Retinal pigment epithelial cell (primary cell): ENCODE measurements around the gene APBA2.
"Not testable (repeated sequence)": the region's sequence is repeated elsewhere in the genome, so short reads cannot be mapped to it uniquely, and the experiment has no call there.

Experiments
- DNase-seq: peaks from one replicate; pipeline ENCODE4 v3.0.0-alpha.2; 2010; ENCODE audit warnings: low read depth
- H3K4me3 ChIP-seq: 2 replicates; pipeline ENCODE4 v1.5.1; 2011; ENCODE audit warnings: mild to moderate bottlenecking, low read length, control low read depth, moderate library complexity
- TF ChIP-seq, protein P1 (sequence below): conservative IDR thresholded peaks from 2 replicates; pipeline ENCODE4 v1.5.1; 2011; ENCODE audit warnings: low read depth, low read length, control low read depth, inconsistent platforms

APBA2 gene

DNA sequence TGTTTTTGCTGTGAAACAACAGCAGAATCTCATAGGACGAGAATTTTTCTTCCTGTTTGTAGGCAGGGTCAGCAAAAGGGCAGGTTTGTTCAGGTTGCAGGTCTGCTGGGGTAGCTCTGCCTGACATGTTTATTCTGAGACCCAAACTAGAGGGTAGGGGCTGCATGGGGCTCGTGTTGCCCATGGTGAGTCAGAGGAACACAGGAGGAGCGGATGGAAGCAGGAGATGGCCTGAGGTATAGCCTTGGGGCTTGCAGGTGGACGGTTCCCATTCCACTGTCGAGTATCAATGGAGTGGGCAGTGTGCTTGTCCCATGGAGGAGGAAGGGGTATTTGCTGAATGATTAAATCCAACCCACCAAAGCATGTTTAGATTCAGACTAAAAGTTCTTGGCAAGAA is 138.9 kb downstream of the APBA2 start:
- no peak overlapping the region for H3K4me3 ChIP-seq
- no peak for DNase-seq
- TF ChIP-seq, protein P1, sequence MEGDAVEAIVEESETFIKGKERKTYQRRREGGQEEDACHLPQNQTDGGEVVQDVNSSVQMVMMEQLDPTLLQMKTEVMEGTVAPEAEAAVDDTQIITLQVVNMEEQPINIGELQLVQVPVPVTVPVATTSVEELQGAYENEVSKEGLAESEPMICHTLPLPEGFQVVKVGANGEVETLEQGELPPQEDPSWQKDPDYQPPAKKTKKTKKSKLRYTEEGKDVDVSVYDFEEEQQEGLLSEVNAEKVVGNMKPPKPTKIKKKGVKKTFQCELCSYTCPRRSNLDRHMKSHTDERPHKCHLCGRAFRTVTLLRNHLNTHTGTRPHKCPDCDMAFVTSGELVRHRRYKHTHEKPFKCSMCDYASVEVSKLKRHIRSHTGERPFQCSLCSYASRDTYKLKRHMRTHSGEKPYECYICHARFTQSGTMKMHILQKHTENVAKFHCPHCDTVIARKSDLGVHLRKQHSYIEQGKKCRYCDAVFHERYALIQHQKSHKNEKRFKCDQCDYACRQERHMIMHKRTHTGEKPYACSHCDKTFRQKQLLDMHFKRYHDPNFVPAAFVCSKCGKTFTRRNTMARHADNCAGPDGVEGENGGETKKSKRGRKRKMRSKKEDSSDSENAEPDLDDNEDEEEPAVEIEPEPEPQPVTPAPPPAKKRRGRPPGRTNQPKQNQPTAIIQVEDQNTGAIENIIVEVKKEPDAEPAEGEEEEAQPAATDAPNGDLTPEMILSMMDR: no peak

DNA sequence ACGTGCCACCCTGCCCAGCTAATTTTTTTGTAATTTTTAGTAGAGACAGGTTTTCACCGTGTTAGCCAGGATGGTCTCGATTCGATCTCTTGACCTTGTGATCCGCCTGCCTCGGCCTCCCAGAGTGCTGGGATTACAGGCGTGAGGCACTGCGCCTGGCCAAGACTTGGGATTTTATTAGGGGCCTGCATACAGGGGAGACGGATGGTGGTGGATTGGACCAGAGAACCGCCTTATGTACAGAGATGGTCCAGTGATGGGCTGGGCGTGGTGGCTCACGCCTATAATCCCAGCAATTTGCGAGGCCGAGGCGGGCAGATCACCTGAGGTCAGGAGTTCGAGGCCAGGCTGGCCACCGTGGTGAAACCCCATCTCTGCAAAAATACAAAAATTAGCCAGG is 139.6 kb downstream of the APBA2 start:
- DNase-seq, H3K4me3 ChIP-seq: not testable (repeated sequence)

DNA sequence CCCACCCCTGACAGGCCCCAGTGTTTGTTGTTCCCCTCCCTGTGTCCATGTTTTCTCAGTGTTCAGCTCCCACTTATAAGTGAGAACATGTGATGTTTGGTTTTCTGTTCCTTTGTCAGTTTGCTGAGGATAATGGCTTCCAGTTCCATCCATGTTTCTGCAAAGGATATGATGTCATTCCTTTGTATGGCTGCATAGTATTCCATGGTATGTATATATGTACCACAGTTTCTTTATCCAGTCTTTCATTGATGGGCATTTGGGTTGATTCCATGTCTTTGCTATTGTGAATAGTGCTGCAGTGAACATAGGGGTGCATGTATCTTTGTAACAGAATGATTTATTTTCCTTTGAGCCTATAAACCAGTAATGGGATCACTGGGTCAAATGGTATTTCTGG is 142.4 kb downstream of the APBA2 start:
- H3K4me3 ChIP-seq, DNase-seq: not testable (repeated sequence)

DNA sequence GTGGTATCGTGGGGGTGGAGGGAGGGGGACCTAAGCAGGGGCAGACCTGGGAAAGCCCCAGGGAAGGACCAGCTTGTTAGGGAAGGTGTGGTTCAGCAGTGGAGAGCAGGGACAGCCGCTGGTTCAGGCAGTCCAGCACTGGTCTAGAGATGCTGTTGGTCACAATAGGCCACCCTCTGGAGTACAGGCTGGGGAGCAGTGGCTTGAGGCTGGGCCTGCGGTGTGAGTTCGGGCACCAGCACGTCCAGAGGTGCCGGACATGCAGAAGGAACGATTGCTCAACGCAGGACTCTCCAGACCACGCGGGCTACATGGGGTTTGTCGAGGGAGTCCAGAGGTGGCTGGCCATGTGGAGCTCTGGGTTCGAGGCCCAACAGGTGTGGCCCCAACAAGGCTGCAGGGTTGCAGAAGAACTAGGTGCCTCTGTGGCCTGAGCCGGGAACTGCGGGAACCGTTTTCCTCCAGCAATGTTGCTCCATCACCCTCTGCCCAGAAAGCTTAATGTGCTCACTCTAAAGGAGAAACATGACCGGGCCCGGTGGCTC is 143.9 kb downstream of the APBA2 start:
- H3K4me3 ChIP-seq: no peak overlapping the region

DNA sequence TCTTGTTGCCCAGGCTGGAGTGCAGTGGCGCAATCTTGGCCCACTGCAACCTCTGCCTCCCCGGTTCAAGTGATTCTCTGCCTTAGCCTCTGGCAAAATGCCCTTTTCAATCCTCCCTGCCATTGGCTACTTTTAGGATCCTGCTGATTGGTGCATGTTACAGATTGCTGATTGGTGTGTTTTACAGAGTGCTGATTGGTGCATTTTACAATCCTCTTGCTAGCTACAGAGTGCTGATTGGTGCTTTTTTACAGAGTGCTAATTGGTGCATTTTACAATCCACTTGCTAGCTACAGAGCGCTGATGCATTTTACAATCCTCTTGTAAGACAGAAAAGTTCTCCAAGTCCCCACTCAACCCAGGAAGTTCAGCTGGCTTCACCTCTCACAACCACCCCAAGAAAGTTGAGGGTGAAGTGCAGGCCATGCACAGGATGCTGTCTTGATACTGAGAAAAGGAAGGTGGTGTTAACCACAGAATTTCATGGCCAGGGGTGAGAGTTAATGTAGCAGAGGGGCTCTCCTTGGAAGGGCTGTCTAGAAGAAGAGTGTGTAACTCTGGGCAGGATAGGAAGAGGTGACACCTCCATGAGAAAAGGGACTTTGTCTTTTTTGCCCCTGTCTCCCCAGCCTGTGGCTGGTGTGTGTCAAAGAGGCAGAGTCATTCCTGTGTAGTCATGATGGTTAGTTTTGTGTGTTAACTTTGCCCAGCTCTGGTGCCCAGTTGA is 145.9 kb downstream of the APBA2 start:
- no peak overlapping the region for H3K4me3 ChIP-seq
- TF ChIP-seq, protein P1: no peak

More for the DNA sequence above, 143.9 kb downstream of the APBA2 start:
- TF ChIP-seq, protein P1: no peak
- no peak for DNase-seq

DNA sequence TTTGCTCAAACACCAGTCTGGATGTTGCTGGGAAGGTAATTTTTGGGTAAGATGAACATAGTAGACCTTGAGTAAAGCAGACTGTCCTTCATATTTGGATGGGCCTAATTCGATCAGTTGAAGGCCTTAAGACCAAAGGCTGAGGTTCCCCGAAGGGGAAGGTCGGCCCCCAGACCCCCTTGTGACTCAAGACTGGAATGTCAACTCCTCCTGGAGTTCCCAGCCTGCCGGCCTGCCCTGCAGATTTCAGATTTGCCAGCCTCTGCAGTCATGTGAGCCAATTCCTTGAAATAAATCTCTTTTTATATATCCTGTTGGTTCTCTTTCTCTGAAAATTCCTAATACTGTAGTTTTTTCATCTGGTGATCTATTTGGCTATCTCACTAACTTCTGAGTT is 146.5 kb downstream of the APBA2 start:
- no peak overlapping the region for H3K4me3 ChIP-seq
- TF ChIP-seq, protein P1: no peak
- no peak for DNase-seq

More for the DNA sequence above, 145.9 kb downstream of the APBA2 start:
- DNase-seq: no peak

DNA sequence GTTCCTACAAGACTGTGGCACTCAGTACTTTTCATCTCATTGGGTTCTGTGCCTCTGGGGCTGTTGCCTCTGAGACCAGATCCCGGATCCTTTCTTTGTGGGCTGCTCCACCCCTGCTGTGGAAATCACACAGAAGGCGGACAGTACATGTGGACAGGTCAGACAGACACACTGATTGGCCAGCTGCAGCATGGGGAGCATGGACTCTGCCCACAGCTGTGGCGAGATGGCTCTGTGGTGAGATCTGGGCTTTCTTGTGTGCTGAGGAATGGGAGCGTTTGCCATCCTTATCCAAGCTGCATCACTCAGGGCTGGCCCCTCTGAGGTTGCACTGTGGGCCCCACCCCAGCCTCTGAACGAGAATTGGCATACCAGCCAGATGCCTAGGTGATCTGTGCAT is 147.0 kb downstream of the APBA2 start:
- DNase-seq: no peak
- H3K4me3 ChIP-seq: no peak overlapping the region
- TF ChIP-seq, protein P1: no peak

DNA sequence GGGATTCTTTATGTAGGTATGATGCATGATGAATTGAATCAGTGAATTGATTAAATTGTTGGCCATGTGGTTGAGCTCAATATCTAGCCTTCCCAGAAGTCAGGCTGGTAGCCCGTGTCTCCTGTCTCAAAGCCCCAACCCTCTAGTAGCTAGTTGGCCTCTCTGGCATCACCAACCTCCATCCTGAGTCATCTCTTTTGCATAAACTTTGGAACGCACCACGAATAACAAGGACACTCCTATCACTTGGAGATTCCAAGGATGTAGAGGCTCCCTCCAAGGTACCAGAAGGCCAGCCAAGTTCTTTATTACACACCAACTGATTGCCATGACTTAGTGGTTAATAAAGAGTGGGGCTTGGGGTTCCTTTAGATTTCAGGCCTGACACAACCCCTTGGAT is 148.4 kb downstream of the APBA2 start:
- DNase-seq: no peak
- TF ChIP-seq, protein P1: no peak
- no peak overlapping the region for H3K4me3 ChIP-seq
